Stimulated activated CD8-positive, alpha-beta memory T cell treated with anti-CD3 and anti-CD28 coated beads, Interleukin-7, amount 100 ng/mL, for 1 hour (primary cell): Measurements from ENCODE around the gene CDK14.
"Not testable (repeated sequence)": the region's sequence is repeated elsewhere in the genome, so short reads cannot be mapped to it uniquely, and the experiment has no call there.

Source experiments
- DNase-seq, 2 donors: peaks; one replicate each; pipeline ENCODE4 v3.0.0-alpha.2; 2020; ENCODE audit warnings: low read depth in 2 of 2

The CDK14 gene

DNA sequence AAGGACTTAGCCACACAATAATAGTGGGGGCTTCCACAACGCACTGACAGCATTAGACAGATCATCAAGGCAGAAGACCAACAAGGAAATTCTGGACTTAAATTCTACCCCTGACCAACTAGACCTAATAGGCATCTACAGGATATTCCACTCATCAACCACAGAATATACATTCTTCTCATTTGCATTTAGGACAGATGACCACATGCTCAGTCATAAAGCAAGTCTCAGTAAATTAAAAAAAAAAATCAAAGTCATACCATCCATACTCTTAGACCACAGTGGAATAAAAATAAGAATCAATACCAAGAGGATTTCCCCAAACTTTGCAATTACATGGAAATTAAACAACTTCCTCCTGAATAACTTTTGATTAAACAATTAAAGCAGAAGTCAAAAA, 155.9 kb downstream of the CDK14 start:
- no peak for DNase-seq

GRCh38 chr7:90755041-90755440, 158.9 kb downstream of the CDK14 start:
- DNase-seq: no peak

- DNase-seq: no peak
These were observed 160.2 kb downstream of the CDK14 start for GRCh38 chr7:90756366-90756765.

DNA sequence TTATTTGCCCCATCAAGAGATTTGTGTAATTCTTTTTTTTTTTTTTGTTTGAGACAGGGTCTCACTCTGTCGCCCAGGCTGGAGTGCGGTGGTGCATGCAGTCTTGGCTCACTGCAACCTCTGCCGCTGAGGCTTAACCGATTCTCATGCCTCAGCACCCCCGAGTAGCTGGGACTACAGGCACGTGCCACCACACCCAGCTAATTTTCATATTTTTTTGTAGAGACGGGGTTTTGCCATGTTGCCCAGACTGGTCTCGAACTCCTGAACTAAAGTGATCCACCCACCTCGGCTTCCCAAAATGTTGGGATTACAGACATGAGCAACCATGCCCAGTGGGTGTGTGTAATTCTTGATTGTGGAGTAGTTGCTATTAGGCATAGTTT, 161.4 kb downstream of the CDK14 start:
- not testable (repeated sequence) for DNase-seq

DNA sequence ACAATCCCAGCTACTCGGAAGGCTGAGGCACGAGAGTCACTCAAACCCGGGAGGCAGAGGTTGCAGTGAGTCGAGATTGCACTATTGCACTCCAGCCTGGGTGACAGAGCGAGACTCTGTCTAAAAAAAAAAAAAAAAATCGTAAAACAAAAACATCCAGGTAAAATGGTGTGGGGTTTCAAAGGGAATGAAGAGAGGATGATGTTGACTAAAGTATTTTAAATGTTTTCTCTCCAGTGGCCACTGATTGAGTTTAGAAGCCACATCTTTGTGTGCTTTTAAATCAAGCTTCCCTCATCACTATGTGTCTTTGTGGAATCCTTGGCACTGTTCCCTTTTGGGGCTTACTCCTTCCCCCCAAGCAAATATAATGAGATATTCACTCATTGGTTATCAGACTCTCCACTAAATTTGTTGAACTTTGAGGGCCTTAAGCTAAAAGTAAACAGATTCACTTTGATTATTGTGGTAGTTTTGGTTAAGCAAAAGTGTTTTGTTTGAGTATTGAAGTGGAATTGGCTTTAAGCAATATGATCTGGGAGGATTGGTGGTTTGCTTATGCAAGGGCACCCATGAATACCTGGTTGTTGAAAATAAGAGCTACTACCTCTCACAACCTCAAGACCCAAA, 162.9 kb downstream of the CDK14 start:
- DNase-seq: no peak

- DNase-seq: no peak
These were observed 163.6 kb downstream of the CDK14 start for GRCh38 chr7:90759710-90760109.

DNA sequence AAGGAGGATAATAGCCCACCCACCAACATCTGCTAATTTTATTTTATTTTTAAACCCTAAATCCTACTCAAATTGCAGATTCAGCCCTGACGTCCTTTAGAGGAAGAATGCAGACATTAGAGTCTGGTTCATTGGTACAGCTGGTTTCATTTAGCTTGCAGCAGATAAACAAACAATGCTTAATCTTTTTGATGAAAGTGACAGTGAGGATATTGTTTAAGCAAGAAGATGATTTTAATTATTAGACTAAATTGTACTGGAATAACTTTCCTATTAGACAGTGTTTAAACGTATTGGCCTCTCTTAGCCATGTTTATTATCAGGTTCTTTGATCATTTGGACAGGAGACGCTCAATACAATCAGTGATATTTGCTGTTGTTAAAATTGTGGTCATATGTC, 164.8 kb downstream of the CDK14 start:
- DNase-seq: no peak

DNA sequence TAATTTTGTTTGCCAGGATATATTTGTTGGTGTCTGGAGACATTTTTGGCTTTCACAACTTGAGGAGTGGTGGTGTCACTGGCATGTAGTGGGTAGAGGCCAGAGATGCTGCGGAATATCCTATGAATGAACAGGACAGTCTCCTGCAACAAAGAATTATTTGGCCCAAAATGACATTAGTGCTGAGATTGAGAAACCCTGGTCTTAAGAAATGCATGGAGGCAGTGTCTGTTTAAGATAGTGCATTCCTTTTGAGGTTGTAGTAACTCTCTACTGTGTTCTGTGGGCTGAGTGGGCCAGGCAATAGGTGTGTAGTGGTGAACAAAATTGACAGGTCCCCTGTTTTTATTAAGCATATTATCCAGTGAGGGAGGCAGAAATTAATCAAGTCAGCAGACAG, 165.5 kb downstream of the CDK14 start:
- no peak for DNase-seq

GRCh38 chr7:90763108-90763507, 167.0 kb downstream of the CDK14 start:
- DNase-seq: no peak

- no peak for DNase-seq
These were observed 168.9 kb downstream of the CDK14 start for GRCh38 chr7:90764848-90765570.

DNA sequence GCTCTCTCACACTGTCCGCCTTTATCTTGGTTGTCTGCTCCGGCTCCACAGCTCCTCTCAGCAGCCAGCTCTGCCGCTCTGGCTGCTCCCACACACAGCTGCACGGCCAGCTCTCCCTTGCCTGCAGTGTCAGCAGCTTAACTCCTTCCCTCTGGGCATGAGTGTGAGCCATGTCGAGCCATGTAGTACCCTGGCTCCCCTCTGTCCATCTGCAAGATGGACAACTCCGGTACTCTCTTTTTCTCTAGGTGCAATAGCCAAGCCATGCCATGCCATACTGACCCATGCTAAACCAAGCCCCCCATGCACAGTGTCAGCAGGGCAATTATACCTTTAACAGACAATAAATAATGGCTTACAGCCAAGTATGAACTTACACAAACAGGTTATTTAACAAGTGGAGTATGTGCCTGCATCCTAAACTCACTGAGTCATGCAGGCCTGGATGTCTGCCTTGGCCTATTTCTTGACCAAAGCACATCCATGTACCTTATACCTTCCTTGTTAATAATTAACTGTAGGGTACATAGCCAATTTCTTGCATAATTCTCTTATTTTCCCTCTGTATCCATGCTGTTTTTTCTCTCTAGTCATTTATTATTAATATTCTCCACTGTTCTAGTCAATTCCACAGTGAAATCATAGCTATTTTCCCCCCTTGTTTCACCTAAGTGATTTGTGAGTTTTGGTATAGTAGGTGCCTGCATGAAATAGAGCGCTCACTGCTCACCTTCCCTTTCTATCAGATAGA, 170.9 kb downstream of the CDK14 start:
- DNase-seq: no peak

DNA sequence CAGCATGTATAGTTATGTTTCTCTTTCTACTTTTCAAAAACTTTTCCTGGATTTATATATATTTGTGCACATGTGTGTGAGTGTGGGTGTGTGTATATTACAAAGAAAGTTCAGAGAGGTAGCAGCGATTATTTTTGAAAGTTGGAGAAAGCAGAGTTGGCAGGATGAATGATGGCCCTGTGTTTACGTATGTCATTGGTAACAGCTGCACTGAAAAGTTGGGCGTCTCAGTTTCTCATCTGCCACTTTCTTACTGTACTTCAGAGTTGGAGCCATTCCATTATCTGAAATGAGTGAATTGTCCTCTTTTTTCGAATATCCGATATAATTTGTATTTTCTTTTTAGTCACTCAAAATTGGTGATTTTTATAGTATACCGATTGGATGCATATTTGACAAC, 172.2 kb downstream of the CDK14 start:
- DNase-seq: no peak

DNA sequence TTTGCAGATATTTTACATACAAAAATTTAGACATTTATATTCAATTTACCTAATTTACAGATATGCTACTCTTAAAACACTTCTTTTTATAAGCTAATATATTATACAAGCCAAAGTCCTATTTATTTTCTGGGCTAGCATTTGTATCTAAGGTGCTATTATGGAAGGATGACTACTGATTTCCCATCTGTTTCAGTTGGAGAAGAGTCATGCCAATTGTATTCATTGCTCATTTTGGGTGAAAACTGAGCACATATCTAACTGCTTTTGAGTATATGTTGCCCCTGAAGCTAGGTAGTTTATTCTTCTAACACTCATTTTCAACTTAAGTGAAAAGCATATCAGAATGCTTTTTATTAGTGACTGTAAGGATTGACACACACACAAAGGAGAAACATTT, 172.9 kb downstream of the CDK14 start:
- no peak for DNase-seq

DNA sequence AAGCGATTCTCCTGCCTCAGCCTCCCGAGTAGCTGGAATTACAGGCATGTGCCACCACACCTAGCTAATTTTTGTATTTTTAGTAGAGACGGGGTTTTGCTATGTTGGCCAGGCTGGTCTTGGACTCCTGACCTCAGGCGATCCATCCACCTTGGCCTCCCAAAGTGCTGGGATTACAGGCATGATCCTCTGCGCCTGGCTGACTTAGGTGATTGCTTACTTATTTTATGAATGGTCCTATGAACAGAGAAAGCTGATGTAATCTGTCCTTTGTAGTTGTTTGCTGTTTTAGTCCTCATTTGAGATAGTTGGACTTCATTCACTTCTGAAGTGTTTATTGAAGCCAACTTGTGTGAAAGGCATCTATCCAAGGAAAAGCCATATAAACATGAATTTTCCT, 173.4 kb downstream of the CDK14 start:
- DNase-seq: not testable (repeated sequence)

DNA sequence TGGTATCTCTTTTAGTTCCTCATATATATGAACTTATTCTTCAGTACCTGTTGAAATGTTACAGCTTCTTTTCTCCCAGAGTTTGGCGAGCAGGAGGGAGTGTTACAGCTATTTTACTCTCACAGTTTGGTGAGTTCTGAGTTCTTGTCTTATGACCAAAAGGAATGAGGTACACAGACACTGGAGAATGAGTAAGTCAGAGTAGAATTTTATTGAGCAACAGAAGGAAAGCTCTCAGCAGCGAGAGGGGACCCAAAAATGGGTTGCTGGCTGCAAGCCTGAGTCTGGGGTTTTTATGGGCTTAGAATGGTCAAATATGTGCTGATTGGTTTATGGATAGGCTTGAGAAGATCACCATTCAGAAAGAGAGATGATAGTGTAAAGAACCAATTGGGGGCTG, 175.2 kb downstream of the CDK14 start:
- no peak for DNase-seq

- DNase-seq: no peak
These were observed 176.3 kb downstream of the CDK14 start for GRCh38 chr7:90772410-90772809.

DNA sequence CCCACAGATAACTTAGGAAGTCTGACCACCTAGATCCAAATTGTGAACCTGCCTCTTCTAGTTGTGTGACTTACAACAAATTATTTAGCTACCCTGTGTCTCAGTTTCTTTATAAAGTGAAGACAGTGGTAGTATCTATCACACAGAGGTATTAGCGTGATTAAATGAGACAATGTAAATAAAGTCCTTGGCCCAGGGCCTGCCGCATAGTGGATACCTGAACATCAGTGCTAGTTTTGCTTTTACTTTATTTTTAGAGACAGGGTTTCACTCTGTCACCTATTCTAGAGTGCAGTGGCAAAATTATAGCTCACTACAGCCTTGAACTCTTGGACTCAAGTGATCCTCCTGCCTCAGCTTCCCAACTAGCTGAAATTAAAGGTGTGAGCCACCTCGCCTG, 177.1 kb downstream of the CDK14 start:
- no peak for DNase-seq

- DNase-seq: no peak
These were observed 178.6 kb downstream of the CDK14 start for GRCh38 chr7:90774706-90775105.

DNA sequence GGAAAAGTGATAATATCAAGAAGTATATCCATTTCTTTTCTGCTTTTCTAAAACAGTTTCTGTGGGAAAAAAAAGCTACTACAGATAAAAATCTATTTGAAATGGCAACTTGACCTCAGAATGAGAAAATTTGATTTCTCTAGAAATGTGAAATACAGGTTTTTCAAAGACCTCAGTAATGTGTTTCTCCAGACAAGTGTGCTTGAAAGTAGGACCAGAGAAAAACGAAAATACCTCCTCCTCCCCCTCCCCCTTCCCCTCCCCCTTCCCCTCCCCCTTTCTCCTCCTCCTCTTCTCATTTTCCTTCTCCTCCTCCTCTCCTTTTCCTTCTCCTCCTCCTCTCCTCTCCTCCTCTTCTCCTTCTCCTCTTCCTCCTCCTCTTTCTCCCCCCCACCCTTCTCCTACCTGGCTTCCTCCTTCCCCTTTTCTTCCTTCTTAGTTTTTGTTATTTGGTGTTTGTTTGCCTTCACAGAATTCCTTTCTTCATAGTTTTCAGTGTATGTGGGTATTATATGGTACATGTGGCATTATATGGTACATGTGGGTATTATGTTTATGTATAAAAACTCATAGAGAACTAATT, 179.4 kb downstream of the CDK14 start:
- DNase-seq: no peak

- no peak for DNase-seq
These were observed 180.9 kb downstream of the CDK14 start for GRCh38 chr7:90777041-90777440.

DNA sequence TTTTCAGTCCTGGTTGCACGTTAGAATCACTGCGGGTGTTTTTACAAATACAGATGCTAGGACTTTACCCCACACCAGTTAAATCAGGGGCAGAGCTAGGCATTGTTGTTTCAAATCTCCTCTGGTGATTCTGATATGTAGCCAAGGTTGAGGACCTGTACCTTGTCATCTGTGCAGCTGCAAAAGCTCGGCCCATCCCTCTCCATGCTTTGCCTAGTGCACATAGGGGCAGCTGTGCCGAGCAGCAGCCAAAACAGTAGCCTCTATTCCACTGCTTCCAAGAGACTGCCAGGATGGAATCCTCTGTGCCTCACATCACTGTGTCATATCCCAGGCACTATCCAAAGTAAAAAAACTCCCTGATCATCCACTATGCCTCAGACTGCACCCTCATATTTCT, 181.3 kb downstream of the CDK14 start:
- no peak for DNase-seq

- no peak for DNase-seq
These were observed 181.8 kb downstream of the CDK14 start for GRCh38 chr7:90777886-90778285.

GRCh38 chr7:90788052-90788451, 191.9 kb downstream of the CDK14 start:
- DNase-seq: no peak
